K562 (cell line): Measurements from ENCODE around the gene FAM53B. TPM values are rescaled to one million over a fixed set of nuclear protein-coding genes. Genes with fewer than 3 reads are reported as not detected.

Experiments used
- MTA2 ChIP-seq: fragments of 450-650 bp; IDR thresholded peaks from 2 replicates; pipeline ENCODE4 v1.6.1; 2016; ENCODE audit warnings: low read depth
- STAT5A ChIP-seq: IDR thresholded peaks from 2 replicates; pipeline ENCODE4 v1.6.1; 2012; ENCODE audit warnings: low read length, inconsistent platforms, borderline replicate concordance
- ZNF174 ChIP-seq: fragments of 250-450 bp; sonication (Bioruptor Pico); IDR thresholded peaks from 2 replicates; pipeline ENCODE4 v1.4.0; 2020; ENCODE audit warnings: mild to moderate bottlenecking
- polyA plus RNA-seq, 8 experiments: library from polyadenylated mRNA; depleted of rRNA in 4 of 8; stranded (reverse) in 5 of 8; unstranded in 3 of 8; fragments of >200 nt; fragmentation: Nextera tagmentation in 2 of 8; fragmentation: Illumina TruSeq in 1 of 8; extraction: Ambion mirVana in 2 of 8; extraction: Trizol in 1 of 8; gene quantifications; 2 replicates each; pipeline versions ENCODE4 v1.2.1 to v1.2.3, GENCODE V29; 2011 to 2014; ENCODE audit warnings: inconsistent platforms in 1 of 8, missing spikeins in 1 of 8
- total RNA-seq, 7 experiments: library from RNA; depleted of rRNA in 6 of 7; stranded (reverse); fragments of >200 nt in 6 of 7; fragmentation: Illumina TruSeq in 2 of 7; extraction: Trizol in 2 of 7; gene quantifications; 2 replicates each; pipeline versions ENCODE4 v1.2.1 to v1.2.3, GENCODE V29; 2011 to 2021; ENCODE audit warnings: low replicate concordance in 1 of 7
- TF ChIP-seq, protein P1 (sequence below): fragments of 450-650 bp; formaldehyde crosslinking; IDR thresholded peaks from 2 replicates; pipeline ENCODE4 v1.4.0; 2020; ENCODE audit warnings: mild to moderate bottlenecking, mixed read lengths
- TF ChIP-seq, protein P2 (sequence below): fragments of 150-350 bp; IDR thresholded peaks from 2 replicates; pipeline ENCODE4 v1.6.1; 2014; ENCODE audit warnings: low read depth, mild to moderate bottlenecking, low read length, borderline replicate concordance
- TF ChIP-seq, protein P3 (sequence below): fragments of 450-650 bp; IDR thresholded peaks from 2 replicates; pipeline ENCODE4 v1.6.1; 2018; ENCODE audit not compliant: partially characterized antibody
- TF ChIP-seq, protein P4 (sequence below), 2 experiments: fragments of 450-650 bp in 1 of 2; sonication (generic) in 1 of 2; formaldehyde crosslinking in 1 of 2; IDR thresholded peaks; 2 replicates each; pipeline versions ENCODE4 v1.7.1 to v1.9.0; 2016 to 2022; ENCODE audit warnings: inconsistent platforms in 1 of 2, mild to moderate bottlenecking in 1 of 2, missing genetic modification reagents in 1 of 2

The FAM53B gene
- total and polyA plus RNA-seq, 9 of the 15 experiments (the other 6 are each of a cell fraction or from before 2014, with no cell fraction given): 0.03 to 16.5 (median 5.0) TPM

DNA sequence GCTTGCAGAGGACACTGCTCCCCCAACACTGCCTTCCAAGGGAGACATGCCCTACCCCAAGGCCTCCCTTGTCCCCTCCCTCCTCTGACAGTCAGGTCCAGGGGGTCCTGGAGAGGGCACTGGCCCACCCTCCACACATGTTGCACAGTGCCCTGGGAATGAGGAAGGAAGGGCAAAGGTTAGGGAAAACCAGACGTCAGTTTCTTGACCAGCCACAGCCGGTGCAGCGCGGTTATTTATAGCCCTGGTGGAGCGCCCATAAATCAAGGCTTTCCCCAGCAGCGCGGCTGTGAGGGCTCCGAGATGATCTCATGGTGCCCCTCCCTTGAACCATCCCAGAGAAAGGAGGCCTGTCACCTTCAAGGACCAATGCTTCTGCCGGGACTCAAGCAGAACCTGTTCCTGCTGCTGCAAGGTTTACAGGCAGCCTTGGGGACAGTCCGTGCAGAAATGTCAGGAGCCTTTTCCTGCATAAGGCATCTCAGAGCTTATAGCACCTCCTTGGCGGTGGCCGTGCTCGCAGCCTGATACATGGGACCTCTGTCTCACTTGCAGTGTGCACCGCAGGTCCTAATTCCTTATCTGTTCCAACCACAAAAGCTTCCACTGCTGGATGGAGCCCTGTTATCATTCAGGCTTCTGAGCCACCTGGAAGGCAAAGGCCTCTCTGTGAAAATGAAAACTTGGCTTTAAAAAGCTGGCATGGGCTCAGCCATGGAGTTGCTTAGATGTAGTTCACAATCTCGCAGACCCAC, 155.3 kb downstream of the FAM53B start (continued):
- TF ChIP-seq, protein P1, sequence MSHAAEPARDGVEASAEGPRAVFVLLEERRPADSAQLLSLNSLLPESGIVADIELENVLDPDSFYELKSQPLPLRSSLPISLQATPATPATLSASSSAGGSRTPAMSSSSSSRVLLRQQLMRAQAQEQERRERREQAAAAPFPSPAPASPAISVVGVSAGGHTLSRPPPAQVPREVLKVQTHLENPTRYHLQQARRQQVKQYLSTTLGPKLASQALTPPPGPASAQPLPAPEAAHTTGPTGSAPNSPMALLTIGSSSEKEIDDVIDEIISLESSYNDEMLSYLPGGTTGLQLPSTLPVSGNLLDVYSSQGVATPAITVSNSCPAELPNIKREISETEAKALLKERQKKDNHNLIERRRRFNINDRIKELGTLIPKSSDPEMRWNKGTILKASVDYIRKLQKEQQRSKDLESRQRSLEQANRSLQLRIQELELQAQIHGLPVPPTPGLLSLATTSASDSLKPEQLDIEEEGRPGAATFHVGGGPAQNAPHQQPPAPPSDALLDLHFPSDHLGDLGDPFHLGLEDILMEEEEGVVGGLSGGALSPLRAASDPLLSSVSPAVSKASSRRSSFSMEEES (CRISPR knock-in tag): no peak
- TF ChIP-seq, protein P2, sequence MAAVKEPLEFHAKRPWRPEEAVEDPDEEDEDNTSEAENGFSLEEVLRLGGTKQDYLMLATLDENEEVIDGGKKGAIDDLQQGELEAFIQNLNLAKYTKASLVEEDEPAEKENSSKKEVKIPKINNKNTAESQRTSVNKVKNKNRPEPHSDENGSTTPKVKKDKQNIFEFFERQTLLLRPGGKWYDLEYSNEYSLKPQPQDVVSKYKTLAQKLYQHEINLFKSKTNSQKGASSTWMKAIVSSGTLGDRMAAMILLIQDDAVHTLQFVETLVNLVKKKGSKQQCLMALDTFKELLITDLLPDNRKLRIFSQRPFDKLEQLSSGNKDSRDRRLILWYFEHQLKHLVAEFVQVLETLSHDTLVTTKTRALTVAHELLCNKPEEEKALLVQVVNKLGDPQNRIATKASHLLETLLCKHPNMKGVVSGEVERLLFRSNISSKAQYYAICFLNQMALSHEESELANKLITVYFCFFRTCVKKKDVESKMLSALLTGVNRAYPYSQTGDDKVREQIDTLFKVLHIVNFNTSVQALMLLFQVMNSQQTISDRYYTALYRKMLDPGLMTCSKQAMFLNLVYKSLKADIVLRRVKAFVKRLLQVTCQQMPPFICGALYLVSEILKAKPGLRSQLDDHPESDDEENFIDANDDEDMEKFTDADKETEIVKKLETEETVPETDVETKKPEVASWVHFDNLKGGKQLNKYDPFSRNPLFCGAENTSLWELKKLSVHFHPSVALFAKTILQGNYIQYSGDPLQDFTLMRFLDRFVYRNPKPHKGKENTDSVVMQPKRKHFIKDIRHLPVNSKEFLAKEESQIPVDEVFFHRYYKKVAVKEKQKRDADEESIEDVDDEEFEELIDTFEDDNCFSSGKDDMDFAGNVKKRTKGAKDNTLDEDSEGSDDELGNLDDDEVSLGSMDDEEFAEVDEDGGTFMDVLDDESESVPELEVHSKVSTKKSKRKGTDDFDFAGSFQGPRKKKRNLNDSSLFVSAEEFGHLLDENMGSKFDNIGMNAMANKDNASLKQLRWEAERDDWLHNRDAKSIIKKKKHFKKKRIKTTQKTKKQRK: no peak
- peak; percentile 84 for TF ChIP-seq MTA2
- TF ChIP-seq, protein P3, sequence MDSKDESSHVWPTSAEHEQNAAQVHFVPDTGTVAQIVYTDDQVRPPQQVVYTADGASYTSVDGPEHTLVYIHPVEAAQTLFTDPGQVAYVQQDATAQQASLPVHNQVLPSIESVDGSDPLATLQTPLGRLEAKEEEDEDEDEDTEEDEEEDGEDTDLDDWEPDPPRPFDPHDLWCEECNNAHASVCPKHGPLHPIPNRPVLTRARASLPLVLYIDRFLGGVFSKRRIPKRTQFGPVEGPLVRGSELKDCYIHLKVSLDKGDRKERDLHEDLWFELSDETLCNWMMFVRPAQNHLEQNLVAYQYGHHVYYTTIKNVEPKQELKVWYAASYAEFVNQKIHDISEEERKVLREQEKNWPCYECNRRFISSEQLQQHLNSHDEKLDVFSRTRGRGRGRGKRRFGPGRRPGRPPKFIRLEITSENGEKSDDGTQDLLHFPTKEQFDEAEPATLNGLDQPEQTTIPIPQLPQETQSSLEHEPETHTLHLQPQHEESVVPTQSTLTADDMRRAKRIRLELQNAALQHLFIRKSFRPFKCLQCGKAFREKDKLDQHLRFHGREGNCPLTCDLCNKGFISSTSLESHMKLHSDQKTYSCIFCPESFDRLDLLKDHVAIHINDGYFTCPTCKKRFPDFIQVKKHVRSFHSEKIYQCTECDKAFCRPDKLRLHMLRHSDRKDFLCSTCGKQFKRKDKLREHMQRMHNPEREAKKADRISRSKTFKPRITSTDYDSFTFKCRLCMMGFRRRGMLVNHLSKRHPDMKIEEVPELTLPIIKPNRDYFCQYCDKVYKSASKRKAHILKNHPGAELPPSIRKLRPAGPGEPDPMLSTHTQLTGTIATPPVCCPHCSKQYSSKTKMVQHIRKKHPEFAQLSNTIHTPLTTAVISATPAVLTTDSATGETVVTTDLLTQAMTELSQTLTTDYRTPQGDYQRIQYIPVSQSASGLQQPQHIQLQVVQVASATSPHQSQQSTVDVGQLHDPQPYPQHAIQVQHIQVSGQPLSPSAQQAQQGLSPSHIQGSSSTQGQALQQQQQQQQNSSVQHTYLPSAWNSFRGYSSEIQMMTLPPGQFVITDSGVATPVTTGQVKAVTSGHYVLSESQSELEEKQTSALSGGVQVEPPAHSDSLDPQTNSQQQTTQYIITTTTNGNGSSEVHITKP: no peak
- TF ChIP-seq, protein P4, sequence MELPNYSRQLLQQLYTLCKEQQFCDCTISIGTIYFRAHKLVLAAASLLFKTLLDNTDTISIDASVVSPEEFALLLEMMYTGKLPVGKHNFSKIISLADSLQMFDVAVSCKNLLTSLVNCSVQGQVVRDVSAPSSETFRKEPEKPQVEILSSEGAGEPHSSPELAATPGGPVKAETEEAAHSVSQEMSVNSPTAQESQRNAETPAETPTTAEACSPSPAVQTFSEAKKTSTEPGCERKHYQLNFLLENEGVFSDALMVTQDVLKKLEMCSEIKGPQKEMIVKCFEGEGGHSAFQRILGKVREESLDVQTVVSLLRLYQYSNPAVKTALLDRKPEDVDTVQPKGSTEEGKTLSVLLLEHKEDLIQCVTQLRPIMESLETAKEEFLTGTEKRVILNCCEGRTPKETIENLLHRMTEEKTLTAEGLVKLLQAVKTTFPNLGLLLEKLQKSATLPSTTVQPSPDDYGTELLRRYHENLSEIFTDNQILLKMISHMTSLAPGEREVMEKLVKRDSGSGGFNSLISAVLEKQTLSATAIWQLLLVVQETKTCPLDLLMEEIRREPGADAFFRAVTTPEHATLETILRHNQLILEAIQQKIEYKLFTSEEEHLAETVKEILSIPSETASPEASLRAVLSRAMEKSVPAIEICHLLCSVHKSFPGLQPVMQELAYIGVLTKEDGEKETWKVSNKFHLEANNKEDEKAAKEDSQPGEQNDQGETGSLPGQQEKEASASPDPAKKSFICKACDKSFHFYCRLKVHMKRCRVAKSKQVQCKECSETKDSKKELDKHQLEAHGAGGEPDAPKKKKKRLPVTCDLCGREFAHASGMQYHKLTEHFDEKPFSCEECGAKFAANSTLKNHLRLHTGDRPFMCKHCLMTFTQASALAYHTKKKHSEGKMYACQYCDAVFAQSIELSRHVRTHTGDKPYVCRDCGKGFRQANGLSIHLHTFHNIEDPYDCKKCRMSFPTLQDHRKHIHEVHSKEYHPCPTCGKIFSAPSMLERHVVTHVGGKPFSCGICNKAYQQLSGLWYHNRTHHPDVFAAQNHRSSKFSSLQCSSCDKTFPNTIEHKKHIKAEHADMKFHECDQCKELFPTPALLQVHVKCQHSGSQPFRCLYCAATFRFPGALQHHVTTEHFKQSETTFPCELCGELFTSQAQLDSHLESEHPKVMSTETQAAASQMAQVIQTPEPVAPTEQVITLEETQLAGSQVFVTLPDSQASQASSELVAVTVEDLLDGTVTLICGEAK (IDR thresholded peaks at IDR 0.05): no peak
- TF ChIP-seq, protein P4 (CRISPR knock-in tag; IDR thresholded peaks at IDR 0.05): no peak
- TF ChIP-seq STAT5A: peak; percentile 79
- no peak for TF ChIP-seq ZNF174 (CRISPR knock-in tag)
